ENCODE data around the gene RAB19. TPM values are rescaled to one million over a fixed set of nuclear protein-coding genes. Genes with fewer than 3 reads are reported as not detected.
A peak's percentile ranks its signal among the peaks of the same experiment; 100 is the strongest.

Gene RAB19, protein sequence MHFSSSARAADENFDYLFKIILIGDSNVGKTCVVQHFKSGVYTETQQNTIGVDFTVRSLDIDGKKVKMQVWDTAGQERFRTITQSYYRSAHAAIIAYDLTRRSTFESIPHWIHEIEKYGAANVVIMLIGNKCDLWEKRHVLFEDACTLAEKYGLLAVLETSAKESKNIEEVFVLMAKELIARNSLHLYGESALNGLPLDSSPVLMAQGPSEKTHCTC
- total RNA-seq = 1 to 10 TPM; 4.3 to 4.8 TPM

- CTCF ChIA-PET = interaction anchor here (1.0 kb wide), 1 partner anchor 179 kb away, joined by 3 read pairs; no protein-coding TSS in a partner anchor
- Mint-ChIP-seq H3K4me1 (peaks cover 38% of the 10 kb centered on the region), H3K27me3 (no peaks in the 10 kb centered on the region), H3K4me3 (peak within 1 kb of the TSS; percentile 85), H3K27ac (peak within 1 kb of the TSS; percentile 82), H3K36me3 (ENCODE audit: low read depth) (peaks cover 16% of the 10 kb centered on the region), H3K9me3 (no peaks in the 10 kb centered on the region)
- peak; percentile 53 for DNase-seq
- POLR2A ChIA-PET = interaction anchor here (0.9 to 3.1 kb wide), 6 partner anchors 12 to 73 kb away, joined by 3 to 21 read pairs (median 4); no protein-coding TSS in a partner anchor
Measured at GRCh38 chr7:140403878-140404564, at the start of gene RAB19. TSS of gene RAB19 (plus strand) at chr7:140404058. CDS start at chr7:140407647, 3,589 bp downstream.

- no peaks in the 10 kb centered on the region for H3K27me3 Mint-ChIP-seq
- ChIA-PET POLR2A (interaction anchor here (1.4 to 3.2 kb wide), 3 partner anchors 18 to 295 kb away, joined by 3 to 25 read pairs (median 7); partner anchors contain the start of gene PARP12), CTCF (interaction anchor here (1.0 kb wide), 1 partner anchor 9 kb away, joined by 3 read pairs; no protein-coding TSS in a partner anchor)
- no peak for DNase-seq
- peaks cover 35% of the 10 kb centered on the region for H3K4me1 Mint-ChIP-seq
- H3K27ac Mint-ChIP-seq = peak overlapping the region; percentile 96
- peaks cover 50% of the 10 kb centered on the region for H3K36me3 Mint-ChIP-seq (ENCODE audit: low read depth)
- H3K9me3 Mint-ChIP-seq = no peaks in the 10 kb centered on the region
- peak overlapping the region; percentile 77 for H3K4me3 Mint-ChIP-seq
Measured at GRCh38 chr7:140358024-140358411, 45.8 kb upstream of the RAB19 start.

GRCh38 chr7:140358412-140359051, 45.3 kb upstream of the RAB19 start:
- peak; percentile 60 for DNase-seq
- Mint-ChIP-seq H3K4me1 (peaks cover 35% of the 10 kb centered on the region), H3K9me3 (no peaks in the 10 kb centered on the region), H3K4me3 (peak overlapping the region; percentile 77), H3K27ac (peak overlapping the region; percentile 96), H3K36me3 (ENCODE audit: low read depth) (peaks cover 47% of the 10 kb centered on the region), H3K27me3 (no peaks in the 10 kb centered on the region)
- POLR2A ChIA-PET = interaction anchor here (0.7 to 3.2 kb wide), 16 partner anchors 9 to 296 kb away, joined by 3 to 93 read pairs (median 6); partner anchors contain the start of genes KDM7A, PARP12 and RAB19
- CTCF ChIA-PET = interaction anchor here (0.7 to 3.3 kb wide), 4 partner anchors 9 to 119 kb away, joined by 3 to 25 read pairs (median 9); no protein-coding TSS in a partner anchor

DNA sequence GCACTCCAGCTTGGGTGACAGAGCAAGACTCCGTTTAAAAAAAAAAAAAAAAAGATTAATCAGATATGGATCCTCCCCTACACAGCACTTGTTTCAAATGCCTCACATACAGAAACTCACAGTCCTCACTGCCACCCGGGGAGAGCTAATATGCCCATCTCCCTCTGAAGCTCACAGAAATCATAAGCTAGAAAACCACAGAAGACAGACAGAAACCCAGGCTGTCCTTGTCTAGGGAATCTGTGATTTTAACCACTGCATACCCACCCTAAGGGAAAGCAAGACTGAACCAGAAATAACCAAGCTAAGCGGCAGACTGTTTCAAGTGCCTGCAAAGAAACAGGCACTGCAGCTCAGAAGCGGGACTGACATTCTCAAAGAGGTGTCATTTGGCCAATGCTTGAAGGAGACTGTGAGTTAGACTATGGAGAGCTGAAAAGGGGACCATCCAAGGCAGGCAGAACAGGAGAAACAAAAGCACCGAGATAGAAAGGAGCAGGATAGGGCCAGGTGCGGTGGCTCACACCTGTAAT, 43.1 kb upstream of the RAB19 start:
- no peaks in the 10 kb centered on the region for H3K27me3 Mint-ChIP-seq
- H3K27ac Mint-ChIP-seq = peak overlapping the region; percentile 69
- DNase-seq = no peak
- CTCF ChIA-PET = interaction anchor here (1.2 to 3.3 kb wide), 5 partner anchors 14 to 131 kb away, joined by 3 to 25 read pairs (median 6); no protein-coding TSS in a partner anchor
- peaks cover 36% of the 10 kb centered on the region for H3K4me1 Mint-ChIP-seq
- no peaks in the 10 kb centered on the region for H3K9me3 Mint-ChIP-seq
- POLR2A ChIA-PET = interaction anchor here (0.7 to 3.2 kb wide), 14 partner anchors 8 to 185 kb away, joined by 3 to 93 read pairs (median 4); partner anchors contain the start of genes RAB19 and SLC37A3
- H3K4me3 Mint-ChIP-seq = no peak overlapping the region
- peaks cover 43% of the 10 kb centered on the region for H3K36me3 Mint-ChIP-seq (ENCODE audit: low read depth)

DNA sequence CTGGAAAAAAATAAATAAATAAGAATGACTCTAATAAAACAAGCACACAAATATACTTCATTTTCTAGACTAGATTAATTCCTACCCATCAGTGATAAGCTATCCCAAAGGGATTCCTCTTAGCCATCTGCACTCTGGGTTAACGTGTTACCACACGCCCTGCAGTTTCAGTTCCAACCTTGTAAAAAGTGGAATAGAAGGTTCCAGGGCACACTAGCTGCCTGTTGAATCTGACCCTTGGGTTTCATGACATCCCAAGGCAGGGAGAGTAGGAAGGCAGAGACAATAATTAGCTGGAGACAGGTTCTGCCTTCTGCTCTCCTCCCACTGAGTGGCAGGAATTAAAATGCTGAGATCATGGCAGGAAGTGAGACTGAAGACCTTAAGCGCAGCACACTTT, 39.0 kb upstream of the RAB19 start:
- Mint-ChIP-seq H3K9me3 (no peaks in the 10 kb centered on the region), H3K27ac (peak overlapping the region; percentile 24), H3K36me3 (ENCODE audit: low read depth) (peaks cover 34% of the 10 kb centered on the region), H3K4me1 (peaks cover 11% of the 10 kb centered on the region), H3K4me3 (no peak overlapping the region), H3K27me3 (no peaks in the 10 kb centered on the region)
- no peak for DNase-seq
- ChIA-PET POLR2A (interaction anchor here (3.5 kb wide), 1 partner anchor 11 kb away, joined by 15 read pairs; no protein-coding TSS in a partner anchor), CTCF (interaction anchor here (0.9 to 1.0 kb wide), 2 partner anchors 10 to 21 kb away, joined by 3 read pairs; no protein-coding TSS in a partner anchor)

DNA sequence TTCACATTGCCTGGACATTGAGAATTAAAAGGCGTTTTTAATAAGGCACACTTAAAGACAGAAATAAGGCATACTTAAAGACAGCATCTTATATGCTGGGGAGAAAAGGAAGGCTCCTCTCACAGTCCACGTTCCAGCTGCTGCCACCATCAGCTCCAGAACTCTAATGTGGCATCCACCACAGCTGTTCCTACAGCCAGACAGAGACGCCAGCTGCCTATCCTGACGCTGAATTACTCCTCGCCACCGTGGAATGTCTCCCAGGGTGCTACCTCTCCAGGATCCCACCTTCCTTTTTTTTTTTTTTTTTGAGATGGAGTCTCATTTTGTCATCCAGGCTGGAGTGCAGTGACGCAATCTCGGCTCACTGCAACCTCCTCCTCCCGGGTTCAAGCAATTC, 36.3 kb upstream of the RAB19 start:
- peaks cover 36% of the 10 kb centered on the region for H3K36me3 Mint-ChIP-seq (ENCODE audit: low read depth)
- DNase-seq = no peak
- H3K27ac Mint-ChIP-seq = no peak overlapping the region
- ChIA-PET POLR2A (interaction anchor here (0.5 to 3.5 kb wide), 2 partner anchors 9 to 17 kb away, joined by 3 to 15 read pairs; no protein-coding TSS in a partner anchor), CTCF (interaction anchor here (0.7 kb wide), 1 partner anchor 226 kb away, joined by 4 read pairs; no protein-coding TSS in a partner anchor)
- H3K4me1 Mint-ChIP-seq = peaks cover 12% of the 10 kb centered on the region
- H3K9me3 Mint-ChIP-seq = no peaks in the 10 kb centered on the region
- no peaks in the 10 kb centered on the region for H3K27me3 Mint-ChIP-seq
- no peak overlapping the region for H3K4me3 Mint-ChIP-seq

DNA sequence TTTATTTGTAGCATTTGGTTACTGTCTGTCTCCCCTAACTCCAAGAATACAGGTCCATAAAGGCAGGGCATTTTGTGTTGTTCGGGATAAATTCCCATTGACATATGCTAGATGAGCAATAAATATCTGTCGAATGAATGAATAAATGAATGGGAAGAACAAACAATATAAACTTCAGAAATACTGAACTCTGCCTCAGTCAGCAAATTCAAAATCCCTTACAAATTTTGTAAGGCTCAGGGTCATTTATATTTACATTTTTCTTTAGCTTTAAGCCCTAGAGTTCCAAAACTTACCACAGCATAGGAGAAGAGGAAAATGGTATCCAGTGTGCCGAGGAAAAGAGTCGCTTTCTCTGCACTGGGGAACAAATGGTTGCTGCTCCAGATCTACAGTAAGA, 34.6 kb upstream of the RAB19 start:
- no peaks in the 10 kb centered on the region for H3K27me3 Mint-ChIP-seq
- H3K4me3 Mint-ChIP-seq = no peak overlapping the region
- POLR2A ChIA-PET = no interaction called here
- no peak overlapping the region for H3K27ac Mint-ChIP-seq
- H3K9me3 Mint-ChIP-seq = no peaks in the 10 kb centered on the region
- peaks cover 23% of the 10 kb centered on the region for H3K4me1 Mint-ChIP-seq
- CTCF ChIA-PET = no interaction called here
- H3K36me3 Mint-ChIP-seq (ENCODE audit: low read depth) = peaks cover 33% of the 10 kb centered on the region
- DNase-seq = no peak

DNA sequence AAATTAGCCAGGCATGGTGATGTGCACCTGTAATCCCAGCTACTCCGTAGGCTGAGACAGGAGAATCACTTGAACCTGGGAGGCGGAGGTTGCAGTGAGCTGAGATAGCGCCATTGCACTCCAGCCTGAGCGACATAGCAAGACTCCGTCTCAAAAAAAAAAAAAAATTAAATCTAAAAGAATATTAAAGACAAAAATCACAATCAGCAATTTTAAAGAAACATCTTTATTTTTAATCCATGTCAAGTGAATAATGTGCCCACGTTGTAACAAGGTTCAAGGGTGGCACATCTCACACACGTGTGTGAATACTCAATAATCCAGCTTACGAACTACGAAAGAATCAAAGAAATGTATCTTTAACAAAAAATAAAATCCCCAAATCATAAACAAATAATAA, 28.5 kb upstream of the RAB19 start:
- peak overlapping the region; percentile 77 for H3K4me3 Mint-ChIP-seq
- peak overlapping the region; percentile 99 for H3K27ac Mint-ChIP-seq
- H3K4me1 Mint-ChIP-seq = peaks cover 49% of the 10 kb centered on the region
- H3K27me3 Mint-ChIP-seq = no peaks in the 10 kb centered on the region
- no peak for DNase-seq
- no peaks in the 10 kb centered on the region for H3K9me3 Mint-ChIP-seq
- POLR2A ChIA-PET = interaction anchor here (0.6 to 4.4 kb wide), 26 partner anchors 9 to 640 kb away, joined by 3 to 93 read pairs (median 7); partner anchors contain the start of genes KDM7A, MKRN1, MRPS33 and PARP12
- peaks cover 42% of the 10 kb centered on the region for H3K36me3 Mint-ChIP-seq (ENCODE audit: low read depth)
- CTCF ChIA-PET = interaction anchor here (0.7 to 3.9 kb wide), 8 partner anchors 9 to 798 kb away, joined by 3 to 25 read pairs (median 3); no protein-coding TSS in a partner anchor

DNA sequence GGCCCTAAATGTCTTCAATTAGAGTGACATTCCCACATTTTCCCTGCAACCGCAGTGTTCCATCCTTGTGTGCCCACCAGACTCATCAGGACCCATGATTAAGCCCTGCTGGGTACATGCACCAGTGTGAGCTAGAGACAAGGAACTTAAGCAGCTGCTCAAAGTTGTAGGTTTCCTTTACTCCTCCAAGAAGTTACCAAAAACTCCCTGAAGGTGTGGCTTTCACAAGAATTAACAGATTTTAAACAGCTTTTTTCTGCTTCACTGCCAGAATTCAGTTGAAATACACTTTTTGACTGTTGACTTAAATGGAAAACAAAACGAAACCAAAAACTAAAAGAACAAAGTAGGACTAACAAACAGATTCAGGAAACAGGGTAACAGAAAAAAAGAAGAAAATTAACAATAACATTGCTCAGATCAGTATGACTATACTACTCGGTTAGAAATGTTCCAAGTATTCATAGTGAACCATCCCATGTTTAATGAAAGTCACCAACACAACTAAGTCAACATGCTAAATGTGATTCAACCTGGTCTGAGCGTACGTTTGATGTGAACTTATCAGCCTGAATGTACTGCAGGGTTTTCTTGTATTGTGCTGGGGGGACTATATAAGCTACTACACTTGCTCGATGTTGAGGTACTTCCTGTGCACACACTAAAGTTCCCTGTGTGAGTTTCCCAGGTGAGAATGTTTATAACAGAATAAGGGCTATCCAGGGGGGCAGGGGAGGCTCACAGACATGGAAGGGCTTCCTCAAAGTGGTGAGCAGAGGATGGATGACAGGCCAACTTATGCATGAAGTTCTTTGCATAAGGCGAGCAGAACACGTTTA, 27.7 kb upstream of the RAB19 start:
- Mint-ChIP-seq H3K4me1 (peaks cover 47% of the 10 kb centered on the region), H3K9me3 (no peaks in the 10 kb centered on the region), H3K27ac (peak overlapping the region; percentile 99), H3K4me3 (peak overlapping the region; percentile 77), H3K27me3 (no peaks in the 10 kb centered on the region), H3K36me3 (ENCODE audit: low read depth) (peaks cover 40% of the 10 kb centered on the region)
- DNase-seq = peak; percentile 33
- ChIA-PET CTCF (interaction anchor here (1.0 to 3.9 kb wide), 8 partner anchors 10 to 123 kb away, joined by 3 to 25 read pairs (median 3); no protein-coding TSS in a partner anchor), POLR2A (interaction anchor here (0.6 to 4.4 kb wide), 30 partner anchors 9 to 1304 kb away, joined by 3 to 93 read pairs (median 5); partner anchors contain the start of genes ADCK2, KDM7A, MKRN1 and MRPS33)

DNA sequence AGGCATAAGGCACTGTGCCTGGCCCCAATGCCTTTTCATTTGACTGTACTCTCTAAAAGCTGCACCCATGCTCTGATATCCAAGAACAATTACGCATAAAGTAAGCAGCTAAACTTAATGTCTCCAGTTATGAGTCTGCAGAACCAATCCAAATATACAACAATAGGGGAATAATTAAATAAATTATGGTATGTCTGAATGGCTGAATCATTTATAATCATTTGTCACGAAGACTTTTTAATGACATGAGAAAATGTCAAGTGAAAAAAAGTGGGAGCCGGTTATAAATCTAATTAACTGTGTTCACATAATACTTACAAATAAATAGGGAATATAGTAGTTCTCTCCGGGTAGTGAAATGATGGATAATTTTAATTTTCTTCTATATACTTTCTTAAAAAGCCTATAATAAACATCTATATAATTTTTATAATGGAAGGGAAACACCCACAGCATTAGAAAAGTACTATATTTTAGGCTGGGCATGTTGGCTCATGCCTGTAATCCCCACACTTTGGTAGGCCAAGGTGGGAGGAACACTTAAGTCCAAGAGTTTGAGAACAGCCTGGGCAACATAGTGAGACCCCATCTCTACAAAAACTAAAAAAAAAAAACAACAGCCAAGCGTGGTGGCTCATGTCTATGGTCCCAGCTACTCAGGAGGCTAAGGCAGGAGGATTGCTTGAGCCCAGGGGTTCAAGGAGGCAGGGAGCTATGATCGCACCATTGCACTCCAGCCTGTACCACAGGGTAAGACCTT, 19.7 kb upstream of the RAB19 start:
- POLR2A ChIA-PET = interaction anchor here (0.6 to 4.1 kb wide), 6 partner anchors 8 to 94 kb away, joined by 3 to 25 read pairs (median 4); no protein-coding TSS in a partner anchor
- H3K36me3 Mint-ChIP-seq (ENCODE audit: low read depth) = peaks cover 25% of the 10 kb centered on the region
- CTCF ChIA-PET = interaction anchor here (1.0 to 1.3 kb wide), 2 partner anchors 8 to 90 kb away, joined by 3 read pairs; no protein-coding TSS in a partner anchor
- no peaks in the 10 kb centered on the region for H3K27me3 Mint-ChIP-seq
- H3K9me3 Mint-ChIP-seq = no peaks in the 10 kb centered on the region
- no peak for DNase-seq
- no peak overlapping the region for H3K4me3 Mint-ChIP-seq
- H3K4me1 Mint-ChIP-seq = peaks cover 32% of the 10 kb centered on the region
- no peak overlapping the region for H3K27ac Mint-ChIP-seq
